Loucy (cell line): Measurements from ENCODE around the gene AGRN.

Experiments
- H2AFZ ChIP-seq: fragments of 200-600 bp; sonication (generic); 2 replicates; pipeline ENCODE4 v1.6.0; 2016; ENCODE audit warnings: antibody characterized with exemption, mild to moderate bottlenecking, low read length, moderate library complexity
- H3F3A ChIP-seq: fragments of 200-600 bp; 2 replicates; pipeline ENCODE4 v1.6.0; 2016; ENCODE audit warnings: antibody characterized with exemption, low read depth, mild to moderate bottlenecking
- H3K27me3 ChIP-seq: fragments of 200-600 bp; sonication (generic); 2 replicates; pipeline ENCODE4 v1.6.1; 2014; ENCODE audit warnings: low read length, mild to moderate bottlenecking; ENCODE audit not compliant: insufficient read depth, poor library complexity, severe bottlenecking
- H3K36me3 ChIP-seq: fragments of 200-600 bp; sonication (generic); 2 replicates; pipeline ENCODE4 v1.6.1; 2016; ENCODE audit warnings: low read length; ENCODE audit not compliant: insufficient read depth
- H3K4me1 ChIP-seq: fragments of 200-600 bp; sonication (generic); 2 replicates; pipeline ENCODE4 v1.5.1; 2014; ENCODE audit warnings: low read length, mild to moderate bottlenecking; ENCODE audit not compliant: insufficient read depth, poor library complexity, severe bottlenecking
- H3K4me2 ChIP-seq: fragments of 200-600 bp; sonication (generic); 2 replicates; pipeline ENCODE4 v1.6.0; 2014; ENCODE audit warnings: antibody characterized with exemption, low read length, low read depth, mild to moderate bottlenecking; ENCODE audit not compliant: poor library complexity, severe bottlenecking
- H3K4me3 ChIP-seq: fragments of 200-600 bp; sonication (generic); 2 replicates; pipeline ENCODE4 v1.5.1; 2014; ENCODE audit warnings: low read length, mild to moderate bottlenecking, mixed read lengths; ENCODE audit not compliant: poor library complexity, severe bottlenecking
- H3K79me2 ChIP-seq: fragments of 200-600 bp; sonication (generic); 2 replicates; pipeline ENCODE4 v1.6.1; 2014; ENCODE audit warnings: low read length; ENCODE audit not compliant: insufficient read depth
- H3K9ac ChIP-seq: fragments of 200-600 bp; sonication (generic); 2 replicates; pipeline ENCODE4 v1.6.0; 2014; ENCODE audit warnings: mild to moderate bottlenecking, low read depth, low read length, moderate library complexity; ENCODE audit not compliant: poor library complexity, severe bottlenecking
- H3K9me2 ChIP-seq: fragments of 200-600 bp; sonication (generic); replicated peaks from 2 replicates; pipeline ENCODE4 v1.6.1; 2016; ENCODE audit warnings: low read depth, low read length, mixed read lengths
- H3K9me3 ChIP-seq: fragments of 200-600 bp; sonication (generic); 2 replicates; pipeline ENCODE4 v1.6.1; 2014; ENCODE audit warnings: mild to moderate bottlenecking, antibody characterized with exemption, low read length, low read depth; ENCODE audit not compliant: insufficient read depth
- H4K20me1 ChIP-seq: fragments of 200-600 bp; sonication (generic); 2 replicates; pipeline ENCODE4 v1.6.0; 2014; ENCODE audit warnings: antibody characterized with exemption, low read length, mild to moderate bottlenecking; ENCODE audit not compliant: insufficient read depth, poor library complexity, severe bottlenecking
- CTCF ChIP-seq: fragments of 200-600 bp; sonication (generic); conservative IDR thresholded peaks from 2 replicates; pipeline ENCODE4 v1.5.1; 2014; ENCODE audit warnings: mild to moderate bottlenecking, antibody characterized with exemption, low read length
- EZH2phosphoT487 ChIP-seq: fragments of 200-600 bp; IDR thresholded peaks from 2 replicates; pipeline ENCODE4 v1.6.1; 2018; ENCODE audit warnings: antibody characterized with exemption, mild to moderate bottlenecking, moderate library complexity, borderline replicate concordance

AGRN gene

GRCh38 chr1:1079408-1080121 lies 59.6 kb downstream of the AGRN start:
- no peaks in the 10 kb centered on the region for H3K27me3 ChIP-seq
- H3K4me3 ChIP-seq: no peak overlapping the region
- H4K20me1 ChIP-seq: no peaks in the 10 kb centered on the region
- TF ChIP-seq EZH2phosphoT487 (no peak), CTCF (no peak)
- no peaks in the 10 kb centered on the region for H3K4me1 ChIP-seq
- no peak overlapping the region for H3K9ac ChIP-seq
- no peak overlapping the region for H3K4me2 ChIP-seq
- H3F3A ChIP-seq: no peaks in the 10 kb centered on the region
- no peaks in the 10 kb centered on the region for H3K79me2 ChIP-seq
- H2AFZ ChIP-seq: no peak overlapping the region
- no peaks in the 10 kb centered on the region for H3K9me2 ChIP-seq
- H3K9me3 ChIP-seq: no peaks in the 10 kb centered on the region
- no peaks in the 10 kb centered on the region for H3K36me3 ChIP-seq

- Histone ChIP-seq H3K9me3 (no peaks in the 10 kb centered on the region), H4K20me1 (no peaks in the 10 kb centered on the region), H3K36me3 (no peaks in the 10 kb centered on the region), H3K79me2 (no peaks in the 10 kb centered on the region), H3K9ac (no peak overlapping the region), H3K4me2 (no peak overlapping the region), H3K9me2 (no peaks in the 10 kb centered on the region), H3F3A (no peaks in the 10 kb centered on the region), H3K4me1 (no peaks in the 10 kb centered on the region), H3K4me3 (no peak overlapping the region), H2AFZ (no peak overlapping the region), H3K27me3 (no peaks in the 10 kb centered on the region)
- TF ChIP-seq EZH2phosphoT487 (no peak), CTCF (no peak)
These were observed 60.3 kb downstream of the AGRN start for GRCh38 chr1:1080122-1080757.

GRCh38 chr1:1080951-1081310 lies 61.0 kb downstream of the AGRN start:
- Histone ChIP-seq H3F3A (no peaks in the 10 kb centered on the region), H3K27me3 (no peaks in the 10 kb centered on the region), H4K20me1 (no peaks in the 10 kb centered on the region), H3K9me2 (no peaks in the 10 kb centered on the region), H3K9me3 (no peaks in the 10 kb centered on the region), H3K36me3 (no peaks in the 10 kb centered on the region), H3K9ac (no peak overlapping the region), H3K4me3 (no peak overlapping the region), H3K4me1 (no peaks in the 10 kb centered on the region), H2AFZ (no peak overlapping the region), H3K4me2 (no peak overlapping the region), H3K79me2 (no peaks in the 10 kb centered on the region)
- TF ChIP-seq EZH2phosphoT487 (no peak), CTCF (no peak)
